Muscle of leg (tissue), 11 donors: Measurements from ENCODE around the gene COPB2. TPM values are rescaled to one million over a fixed set of nuclear protein-coding genes. Genes with fewer than 3 reads are reported as not detected.

Source experiments
- DNase-seq: peaks from one replicate; pipeline ENCODE4 v3.0.0; 2013
- H3K27ac ChIP-seq: one replicate; pipeline ENCODE4 v1.5.1; 2013; ENCODE audit warnings: mild to moderate bottlenecking, low read length, control low read depth
- H3K27me3 ChIP-seq: one replicate; pipeline ENCODE4 v1.6.1; 2013; ENCODE audit warnings: low read length; ENCODE audit not compliant: control insufficient read depth, insufficient read depth
- H3K36me3 ChIP-seq: one replicate; pipeline ENCODE4 v1.6.1; 2013; ENCODE audit warnings: low read length; ENCODE audit not compliant: control insufficient read depth, insufficient read depth
- H3K4me1 ChIP-seq: one replicate; pipeline ENCODE4 v1.6.1; 2013; ENCODE audit warnings: low read length; ENCODE audit not compliant: control insufficient read depth, insufficient read depth
- H3K4me3 ChIP-seq: one replicate; pipeline ENCODE4 v1.5.1; 2013; ENCODE audit warnings: low read length, control low read depth
- H3K9me3 ChIP-seq: replicated peaks from 2 replicates; pipeline ENCODE4 v1.6.1; 2013; ENCODE audit warnings: low read depth, low read length; ENCODE audit not compliant: control insufficient read depth
- WGBS: methylation state at CpG from one replicate; pipeline ENCODE4 v1.1.5; 2013; ENCODE audit warnings: missing lambda C conversion rate; ENCODE audit not compliant: insufficient coverage; 5-methylcytosine and 5-hydroxymethylcytosine counted together
- polyA plus RNA-seq, 8 donors: library from polyadenylated mRNA; unstranded; fragments of 120-200 nt; gene quantifications; one replicate each; pipeline versions ENCODE4 v1.2.1 to v1.2.3, GENCODE V29; 2013; ENCODE audit warnings: inconsistent platforms in 1 of 8, low replicate concordance in 1 of 8; ENCODE audit not compliant: insufficient read length in 8 of 8, insufficient read depth in 1 of 8
- total RNA-seq: library from RNA; stranded (reverse); fragments of 120-200 nt; gene quantifications from one replicate; pipeline ENCODE4 v1.2.4, GENCODE V29; 2013

COPB2 gene
- total and polyA plus RNA-seq, 9 donors = 76.0 to 134 (median 104) TPM

DNA sequence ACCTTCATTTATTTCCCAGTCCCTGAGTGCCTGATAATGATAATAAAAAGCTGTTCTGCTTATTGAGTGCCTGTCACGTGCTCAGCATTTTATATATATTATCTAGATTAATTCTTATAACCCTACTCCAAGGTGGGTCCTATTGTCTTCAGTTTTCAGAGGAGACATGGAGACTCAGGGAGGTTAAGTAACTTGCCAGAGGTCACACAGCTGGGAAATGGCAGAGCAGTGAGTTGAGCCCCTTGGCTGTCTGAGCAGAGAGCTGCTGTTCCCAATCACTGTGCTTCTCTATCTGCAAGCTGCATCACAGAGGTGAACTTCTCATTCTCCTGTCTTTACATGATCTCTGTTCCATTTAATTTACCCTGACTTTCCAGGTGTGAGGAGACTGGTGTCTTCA, 77.9 kb downstream of the COPB2 start:
- no peak for DNase-seq
- no CpG with 5 or more reads among the region's 1 CpG for WGBS
- no peaks in the 10 kb centered on the region for H3K4me1 ChIP-seq
- H3K27ac ChIP-seq = no peak overlapping the region
- H3K9me3 ChIP-seq = no peaks in the 10 kb centered on the region
- H3K4me3 ChIP-seq = no peak overlapping the region
- no peaks in the 10 kb centered on the region for H3K36me3 ChIP-seq
- H3K27me3 ChIP-seq = no peaks in the 10 kb centered on the region

DNA sequence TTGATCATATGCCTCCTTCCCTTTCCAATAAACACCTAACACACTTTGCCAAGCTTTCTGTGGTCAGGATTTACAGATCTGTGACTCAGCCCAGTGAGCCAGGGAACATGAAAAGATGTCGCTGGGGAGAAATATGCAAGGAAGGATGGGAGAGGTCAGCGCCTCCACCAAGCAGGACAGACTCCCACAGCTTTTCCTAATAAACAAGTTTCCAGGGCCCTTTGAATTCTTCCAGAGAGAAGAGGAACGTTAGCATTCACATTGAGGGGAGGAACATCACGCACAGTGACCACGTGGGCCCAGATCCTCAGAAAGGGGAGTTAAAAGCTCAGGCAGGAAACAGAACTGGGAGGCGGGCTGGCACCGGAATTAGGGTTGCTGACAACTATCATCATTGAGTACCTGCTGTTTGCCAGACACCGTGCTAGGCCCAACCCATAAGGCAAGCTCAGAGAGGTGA, 78.9 kb downstream of the COPB2 start:
- H3K9me3 ChIP-seq = no peaks in the 10 kb centered on the region
- H3K4me3 ChIP-seq = no peak overlapping the region
- DNase-seq = no peak
- whole genome bisulfite sequencing = 58% methylated on average over 6 of the region's 8 CpGs
- no peaks in the 10 kb centered on the region for H3K4me1 ChIP-seq
- H3K27ac ChIP-seq = no peak overlapping the region
- H3K36me3 ChIP-seq = no peaks in the 10 kb centered on the region
- H3K27me3 ChIP-seq = no peaks in the 10 kb centered on the region

DNA sequence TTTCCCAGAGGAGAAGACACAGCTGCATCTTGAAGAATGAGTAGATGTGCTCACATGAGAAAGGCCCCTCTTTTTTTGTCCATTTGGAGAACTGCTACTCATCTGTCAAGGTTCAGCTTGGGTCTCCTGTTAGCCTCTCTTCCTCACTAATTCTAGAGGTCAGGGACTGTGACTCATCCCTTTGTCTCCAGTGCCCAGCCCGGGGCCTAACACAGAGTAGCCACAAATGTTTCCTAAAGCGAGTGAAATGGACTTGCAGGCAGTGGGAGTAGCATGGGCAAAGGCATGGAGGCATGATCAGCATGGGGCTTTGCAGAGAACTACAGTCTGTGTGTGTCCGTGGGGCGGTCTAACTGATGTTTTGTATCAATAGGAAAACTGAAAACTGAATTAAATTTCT, 79.6 kb downstream of the COPB2 start:
- no peaks in the 10 kb centered on the region for H3K4me1 ChIP-seq
- H3K27ac ChIP-seq = no peak overlapping the region
- no peaks in the 10 kb centered on the region for H3K27me3 ChIP-seq
- no peak overlapping the region for H3K4me3 ChIP-seq
- 71% methylated on average over 1 of the region's 4 CpGs for WGBS
- H3K9me3 ChIP-seq = no peaks in the 10 kb centered on the region
- H3K36me3 ChIP-seq = no peaks in the 10 kb centered on the region
- no peak for DNase-seq

DNA sequence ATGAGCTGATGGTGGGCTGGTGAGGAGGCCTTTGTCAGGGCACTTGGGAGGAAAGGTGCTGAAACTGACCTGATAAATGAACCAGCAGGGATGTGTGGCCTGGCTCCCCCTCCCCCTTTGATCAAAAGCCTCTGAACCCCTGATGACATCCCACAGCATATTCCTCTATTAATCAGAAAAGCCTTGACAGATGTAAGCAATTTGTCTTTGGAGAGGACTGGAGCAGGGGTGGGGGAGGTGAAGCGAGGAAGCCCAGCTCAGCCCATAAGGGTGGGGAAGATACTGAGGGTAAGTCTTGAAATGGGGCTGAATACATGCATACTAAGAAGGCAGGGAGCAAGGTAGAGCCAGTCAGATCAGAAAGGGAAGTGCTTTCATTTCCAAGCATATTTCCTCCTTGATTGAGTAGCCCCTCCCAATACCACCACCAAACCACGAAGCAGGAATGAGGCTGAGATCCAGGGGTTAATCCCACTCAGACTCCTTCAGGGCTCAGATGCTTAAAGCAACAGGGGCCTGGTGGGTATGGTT, 80.3 kb downstream of the COPB2 start:
- Histone ChIP-seq H3K36me3 (no peaks in the 10 kb centered on the region), H3K4me3 (no peak overlapping the region), H3K9me3 (no peaks in the 10 kb centered on the region), H3K4me1 (no peaks in the 10 kb centered on the region), H3K27ac (no peak overlapping the region), H3K27me3 (no peaks in the 10 kb centered on the region)
- 20% methylated on average over 1 of the region's 2 CpGs for WGBS
- no peak for DNase-seq

DNA sequence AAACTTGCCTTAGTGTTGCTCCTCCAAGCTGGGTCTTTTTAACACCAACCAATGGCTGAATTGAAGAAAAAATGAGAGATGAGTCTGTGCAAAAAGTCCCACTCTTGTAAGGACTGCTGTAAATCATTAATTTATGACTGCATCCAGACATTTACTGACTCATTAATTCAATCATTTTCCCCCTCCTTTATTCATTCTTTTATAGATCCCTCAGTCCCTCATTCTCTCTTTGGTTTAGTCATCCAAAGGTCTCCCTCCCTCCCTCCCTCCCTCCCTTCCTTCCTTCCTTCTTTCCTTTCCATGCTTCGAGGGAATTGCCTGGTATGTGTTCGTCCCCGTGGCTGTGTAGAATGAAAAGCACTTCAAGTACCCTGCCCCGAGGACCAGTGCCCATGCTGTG, 80.9 kb downstream of the COPB2 start:
- H3K4me1 ChIP-seq = no peaks in the 10 kb centered on the region
- H3K27me3 ChIP-seq = no peaks in the 10 kb centered on the region
- WGBS = 29% methylated on average over 4 of the region's 4 CpGs
- H3K4me3 ChIP-seq = no peak overlapping the region
- H3K27ac ChIP-seq = no peak overlapping the region
- no peak for DNase-seq
- H3K9me3 ChIP-seq = no peaks in the 10 kb centered on the region
- no peaks in the 10 kb centered on the region for H3K36me3 ChIP-seq

DNA sequence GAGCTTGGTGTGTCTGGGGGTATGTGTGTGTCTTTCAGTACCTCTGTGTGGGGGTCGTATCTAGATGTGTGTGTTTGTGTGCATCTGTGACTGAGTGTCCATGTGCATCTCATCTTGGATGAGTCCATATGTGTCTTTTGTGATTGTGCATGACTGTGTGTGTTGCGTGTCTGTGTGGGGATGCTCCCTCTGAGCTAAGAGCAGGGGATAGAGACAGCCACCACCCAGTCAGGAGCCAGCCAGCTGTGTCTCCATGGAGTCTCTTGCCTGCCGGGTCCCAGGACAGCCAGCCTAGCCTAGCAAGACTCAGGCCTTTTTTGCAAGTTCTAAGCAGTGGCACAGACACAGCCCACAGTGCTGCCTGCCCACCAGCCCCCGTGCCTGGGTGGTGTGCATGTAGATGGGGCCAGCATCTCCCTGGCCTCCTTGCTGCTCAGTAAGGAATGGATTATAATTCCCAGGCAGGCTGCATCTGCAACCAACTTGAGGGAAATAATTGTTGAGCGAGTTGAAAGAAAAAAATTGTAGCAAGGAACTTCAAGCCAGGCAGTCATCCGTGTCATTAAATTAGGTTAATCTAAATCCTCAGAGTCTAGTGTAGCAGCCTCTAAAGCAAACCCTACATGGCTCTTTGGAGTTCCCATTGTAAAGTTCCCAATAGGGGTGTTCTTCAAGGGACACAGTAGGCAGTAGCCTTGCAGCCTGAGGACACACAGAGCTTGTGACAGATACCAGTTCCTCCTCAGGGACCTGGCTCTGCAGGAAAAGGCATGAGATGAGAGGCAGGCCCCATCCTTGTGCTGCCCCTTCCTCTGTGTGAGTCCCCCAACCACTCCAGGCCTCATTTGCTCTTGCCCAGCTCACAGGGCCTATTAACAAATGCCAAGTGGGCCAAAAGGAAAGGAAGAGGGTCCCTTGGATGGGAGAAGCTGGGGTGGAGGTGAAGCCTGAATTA, 81.6 kb downstream of the COPB2 start:
- no peak overlapping the region for H3K27ac ChIP-seq
- no peak for DNase-seq
- H3K36me3 ChIP-seq = no peaks in the 10 kb centered on the region
- no peaks in the 10 kb centered on the region for H3K4me1 ChIP-seq
- WGBS = 76% methylated on average over 6 of the region's 6 CpGs
- H3K9me3 ChIP-seq = no peaks in the 10 kb centered on the region
- H3K27me3 ChIP-seq = no peaks in the 10 kb centered on the region
- no peak overlapping the region for H3K4me3 ChIP-seq

Other genes starting within 250 kb of the COPB2 start
- 64.7 TPM for gene MRPS22, start 45.6 kb downstream of the COPB2 start, total RNA-seq
- gene MRPS22, start 45.6 kb downstream of the COPB2 start, polyA plus RNA-seq = 10 to 100 TPM; 43.3 to 50.8 (median 47.8) TPM
- not detected for gene RBP2, start 86.9 kb upstream of the COPB2 start, total RNA-seq
- 10 to 100 TPM in 2 of 8 donors, 1 to 10 TPM in 1, under 1 TPM in 2, not detected in 3; 0.41 to 81.1 (median 1.4) TPM for gene RBP2, start 86.9 kb upstream of the COPB2 start, polyA plus RNA-seq
- 54.2 TPM for gene RBP1, start 150.1 kb upstream of the COPB2 start, total RNA-seq
- 100 to 1,000 TPM in 5 of 8 donors, 10 to 100 TPM in 3; 84.0 to 128 (median 105) TPM for gene RBP1, start 150.1 kb upstream of the COPB2 start, polyA plus RNA-seq